Erythroblast (primary cell): ENCODE data around the gene SLC7A10.

Source experiments
- GATA1 ChIP-seq: IDR thresholded peaks from 2 replicates; pipeline ENCODE4 v1.6.1; 2011; ENCODE audit warnings: low read depth, mild to moderate bottlenecking, control low read depth, low read length, moderate library complexity
- POLR2A ChIP-seq: IDR thresholded peaks from 2 replicates; pipeline ENCODE4 v1.6.1; 2011; ENCODE audit warnings: mild to moderate bottlenecking, low read length

- no peak for TF ChIP-seq POLR2A
- no peak for TF ChIP-seq GATA1
These were observed 21.8 kb upstream of the SLC7A10 start for GRCh38 chr19:33247441-33247819.
